GM21360 (cell line): Measurements from ENCODE around the gene GFRA3.
"Not testable (repeated sequence)": the region's sequence is repeated elsewhere in the genome, so short reads cannot be mapped to it uniquely, and the experiment has no call there.

ENCODE experiments used
- ATAC-seq: cut with Tn5 transposase; IDR thresholded peaks from one replicate; pipeline ENCODE4 v1.9.1; 2021; ENCODE audit warnings: mild to moderate bottlenecking, moderate library complexity; ENCODE audit not compliant: unreplicated experiment

GFRA3 gene, protein sequence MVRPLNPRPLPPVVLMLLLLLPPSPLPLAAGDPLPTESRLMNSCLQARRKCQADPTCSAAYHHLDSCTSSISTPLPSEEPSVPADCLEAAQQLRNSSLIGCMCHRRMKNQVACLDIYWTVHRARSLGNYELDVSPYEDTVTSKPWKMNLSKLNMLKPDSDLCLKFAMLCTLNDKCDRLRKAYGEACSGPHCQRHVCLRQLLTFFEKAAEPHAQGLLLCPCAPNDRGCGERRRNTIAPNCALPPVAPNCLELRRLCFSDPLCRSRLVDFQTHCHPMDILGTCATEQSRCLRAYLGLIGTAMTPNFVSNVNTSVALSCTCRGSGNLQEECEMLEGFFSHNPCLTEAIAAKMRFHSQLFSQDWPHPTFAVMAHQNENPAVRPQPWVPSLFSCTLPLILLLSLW

DNA sequence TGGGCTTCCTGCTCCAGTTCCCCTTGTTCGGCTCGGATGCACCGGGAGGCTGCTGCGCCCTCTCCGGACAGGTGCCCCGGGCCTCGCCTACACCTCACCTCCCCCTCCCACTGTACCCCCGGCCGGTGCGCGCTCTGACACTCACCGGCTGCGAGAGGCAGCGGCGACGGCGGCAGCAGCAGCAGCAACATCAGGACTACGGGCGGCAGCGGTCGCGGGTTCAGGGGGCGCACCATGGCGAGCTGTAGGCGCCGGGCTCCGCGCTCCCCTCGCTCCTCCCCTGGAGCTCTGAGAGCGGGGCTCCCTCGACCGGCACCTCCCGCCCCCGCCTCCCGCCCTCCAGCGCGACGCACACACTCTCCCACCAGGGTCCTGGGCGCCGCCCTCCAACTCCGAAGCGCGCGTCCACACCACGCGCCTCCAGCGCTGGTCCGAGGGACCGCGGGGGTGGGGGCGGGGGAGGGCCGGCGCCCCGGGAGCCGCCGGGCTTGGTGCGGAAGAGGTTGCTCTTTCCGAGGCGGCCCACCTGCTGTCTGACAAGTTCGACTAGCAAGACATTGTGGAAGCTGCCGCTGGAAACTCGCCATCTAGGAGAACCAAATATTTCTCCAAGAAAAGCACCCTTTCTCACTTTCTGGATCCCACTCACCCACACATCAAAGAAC is at the start of gene GFRA3:
Gene GFRA3 (minus strand): TSS at position 433 of the 665 bp plus-strand sequence. CDS start 197 bp downstream, at position 236.
- ATAC-seq: no peak

DNA sequence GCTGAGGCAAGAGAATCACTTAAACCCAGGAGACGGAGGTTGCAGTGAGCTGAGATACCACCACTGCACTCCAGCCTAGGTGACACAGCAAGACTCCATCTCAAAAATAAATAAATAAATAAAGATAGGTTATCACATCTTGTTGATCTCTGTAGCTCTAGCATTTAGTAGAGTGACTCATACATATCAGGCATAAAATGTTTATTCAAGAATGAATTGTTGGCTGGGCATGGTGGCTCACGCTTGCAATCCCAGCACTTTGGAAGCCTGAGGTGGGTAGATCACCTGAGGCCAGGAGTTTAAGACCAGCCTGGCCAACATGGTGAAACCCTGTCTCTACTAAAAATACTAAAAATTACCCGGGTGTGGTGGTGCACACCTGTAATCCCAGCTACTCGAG is 43.8 kb upstream of the GFRA3 start:
- ATAC-seq: not testable (repeated sequence)

DNA sequence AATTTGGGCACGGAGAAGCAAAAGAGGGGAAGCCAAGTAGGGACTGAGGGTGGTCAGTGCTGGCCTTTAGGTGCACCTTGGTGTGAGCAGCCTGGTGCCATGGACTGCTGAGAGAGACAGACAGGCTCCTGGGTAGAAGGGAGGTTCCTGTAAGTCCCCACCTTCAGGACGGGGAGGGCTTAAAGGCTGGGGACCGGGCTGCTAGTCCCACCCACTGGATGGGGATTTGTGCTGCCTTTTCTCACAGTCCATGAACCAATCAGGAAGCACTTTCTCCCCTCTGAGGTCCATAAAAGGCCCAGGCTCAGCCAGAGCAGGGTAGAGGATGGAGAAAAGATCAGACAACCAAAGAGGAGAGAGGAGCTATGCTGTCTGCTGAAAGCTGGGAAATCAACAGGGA is 41.9 kb upstream of the GFRA3 start:
- ATAC-seq: no peak

DNA sequence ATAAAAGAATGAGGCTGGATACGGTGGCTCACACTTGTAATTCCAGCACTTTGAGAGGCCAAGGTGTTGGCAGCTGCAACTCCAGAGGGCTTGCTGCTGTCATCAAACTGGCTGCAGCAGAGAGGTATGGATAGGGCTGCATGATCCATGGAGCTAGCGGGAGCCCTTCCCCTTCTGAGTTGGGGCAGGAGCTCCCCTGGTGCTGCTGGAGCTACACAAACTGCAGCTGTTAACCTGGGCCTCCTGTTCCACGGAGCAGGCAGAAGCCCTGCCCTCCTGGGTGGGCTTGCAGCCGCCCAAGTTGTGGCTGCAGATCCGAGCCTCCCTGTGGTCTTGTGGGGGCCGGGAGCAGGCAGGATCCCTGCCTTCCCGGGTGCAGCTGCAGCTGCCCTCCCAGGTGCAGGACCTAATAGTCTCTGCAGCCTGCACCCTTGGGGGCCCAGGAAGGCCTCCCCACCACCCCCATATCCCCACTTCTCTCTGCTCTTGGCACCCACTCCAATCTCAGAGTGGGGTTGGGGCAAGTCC is 41.4 kb upstream of the GFRA3 start:
- ATAC-seq: no peak

DNA sequence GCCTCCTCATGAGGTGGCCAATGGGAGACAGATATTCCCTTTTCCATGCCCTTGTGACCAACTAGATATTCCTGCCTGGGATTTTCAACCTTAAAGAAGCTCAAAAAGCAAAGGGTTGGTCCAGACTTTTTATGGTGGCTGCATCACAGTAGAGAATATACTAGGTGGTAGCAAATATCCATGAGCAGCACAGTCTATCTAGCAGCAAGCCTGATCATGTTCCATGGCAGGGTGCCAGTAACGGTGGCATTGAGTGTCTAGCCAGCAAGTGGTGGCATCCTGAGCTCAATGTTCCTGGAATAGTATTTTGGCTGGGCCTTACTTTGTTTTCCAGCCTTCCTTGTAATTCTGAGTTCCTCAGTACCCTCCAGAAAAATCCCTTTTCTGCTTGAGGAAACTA is 31.4 kb upstream of the GFRA3 start:
- ATAC-seq: no peak

DNA sequence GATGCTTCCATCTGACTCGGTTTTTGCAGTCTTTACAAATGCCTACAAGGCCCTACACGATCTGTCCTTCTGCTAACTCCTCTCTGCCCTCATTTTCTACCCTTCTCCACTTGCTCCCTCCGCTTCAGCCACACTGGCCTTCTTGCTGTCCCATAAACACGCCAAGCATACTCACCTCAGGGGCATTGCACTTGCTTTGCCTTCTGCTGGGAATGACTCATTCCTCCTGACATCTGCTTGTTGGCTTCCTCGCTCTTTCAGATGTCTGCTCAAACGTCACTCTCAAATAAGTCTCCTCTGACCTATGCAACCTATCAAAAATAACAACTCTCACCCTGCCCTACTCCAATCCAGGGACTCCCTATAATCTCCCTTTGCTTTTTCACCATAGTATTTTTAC is 29.0 kb upstream of the GFRA3 start:
- ATAC-seq: no peak

DNA sequence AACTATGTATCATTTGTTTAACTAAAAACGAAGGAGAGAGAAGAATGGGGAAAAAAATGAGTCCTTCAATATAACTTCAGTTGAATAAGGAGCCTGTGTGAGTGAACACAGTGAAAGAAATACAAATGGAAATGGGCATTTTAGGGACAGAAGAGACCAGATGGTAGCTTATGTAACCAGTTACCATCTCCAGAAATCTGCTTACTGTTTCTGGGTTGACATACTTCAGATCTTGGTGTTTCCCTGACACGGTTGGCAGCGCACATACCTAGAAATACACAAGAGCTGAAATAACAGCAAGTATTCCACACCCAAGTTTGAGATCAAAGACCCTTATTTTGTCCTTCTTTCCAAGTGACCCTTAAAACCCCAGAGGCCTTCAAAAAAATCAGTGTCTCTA is 14.9 kb upstream of the GFRA3 start:
- ATAC-seq: no peak

DNA sequence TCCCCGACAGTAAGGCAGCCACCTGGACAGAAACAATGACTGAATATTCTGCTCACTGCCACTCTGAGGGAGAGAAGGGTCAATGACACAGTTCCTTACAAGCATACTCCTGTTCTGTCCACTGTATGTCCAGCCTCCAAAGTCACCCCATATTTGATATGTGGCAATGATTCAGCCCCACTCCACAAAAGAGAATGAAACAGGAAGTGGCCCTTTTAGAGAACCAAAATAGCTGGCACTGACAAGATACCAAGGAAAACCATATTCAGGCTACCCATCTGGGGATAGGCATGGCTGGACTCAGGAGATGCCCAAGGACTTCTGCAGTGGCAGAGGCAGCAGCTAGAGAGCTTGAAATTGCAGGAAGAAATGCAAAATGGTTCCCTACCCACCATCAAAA is 12.8 kb upstream of the GFRA3 start:
- ATAC-seq: no peak

DNA sequence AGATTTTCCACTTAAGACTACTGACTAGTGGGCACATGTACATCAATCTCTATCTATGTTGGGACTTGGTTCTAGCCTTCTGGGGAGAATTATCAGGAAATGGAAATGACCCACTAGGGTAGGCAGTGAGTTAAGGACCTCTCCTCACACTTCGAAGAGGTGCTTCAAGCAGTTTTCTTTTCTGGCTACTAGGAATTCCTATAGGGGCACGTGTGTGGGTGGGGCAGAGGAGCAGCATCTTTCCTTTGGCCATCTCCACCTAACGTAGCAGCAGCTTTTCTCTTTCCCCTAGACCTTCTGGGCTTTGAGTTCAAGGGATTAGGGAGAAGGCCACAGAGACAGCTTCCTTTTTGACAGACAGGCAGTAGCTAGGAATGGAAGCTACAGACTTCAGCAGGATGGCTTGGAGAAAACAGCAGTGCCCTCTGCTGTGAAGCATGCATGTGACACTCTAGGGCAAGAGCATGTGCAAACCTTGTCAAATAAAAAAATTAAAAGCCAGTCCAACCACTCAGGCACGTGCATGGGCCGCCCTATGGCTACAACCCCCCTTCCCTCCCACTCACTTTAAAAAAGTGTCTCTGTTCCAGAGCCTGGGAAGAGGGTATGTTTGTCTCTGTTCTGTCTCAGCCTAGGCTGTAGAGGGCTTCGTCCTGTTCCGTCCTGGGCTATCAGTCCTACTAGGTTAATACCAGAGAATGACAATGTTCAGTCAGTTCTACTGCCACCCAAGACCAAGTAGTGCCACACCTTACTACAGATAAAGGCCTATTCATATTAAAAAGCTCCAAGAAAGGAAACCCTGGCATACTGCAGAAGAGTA is 8.7 kb upstream of the GFRA3 start:
- ATAC-seq: no peak

DNA sequence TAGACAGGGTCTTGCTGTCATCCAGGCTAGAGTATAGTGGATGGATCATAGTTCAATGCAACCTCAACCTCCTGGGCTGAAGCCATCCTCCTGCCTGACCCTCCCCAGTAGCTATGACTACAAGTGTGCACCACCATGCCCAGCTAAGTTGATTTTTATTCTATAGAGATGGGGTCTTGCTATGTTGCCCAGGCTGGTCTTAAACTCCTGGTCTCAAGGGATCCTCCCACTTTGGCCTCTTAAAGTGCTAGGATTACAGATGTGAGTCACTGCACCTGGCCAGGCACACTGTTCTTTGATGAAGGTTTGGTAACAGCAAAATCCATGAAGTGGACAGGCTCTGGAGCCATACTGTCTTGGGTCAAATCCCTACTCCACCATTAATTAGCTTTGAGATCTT is 6.5 kb upstream of the GFRA3 start:
- ATAC-seq: no peak

DNA sequence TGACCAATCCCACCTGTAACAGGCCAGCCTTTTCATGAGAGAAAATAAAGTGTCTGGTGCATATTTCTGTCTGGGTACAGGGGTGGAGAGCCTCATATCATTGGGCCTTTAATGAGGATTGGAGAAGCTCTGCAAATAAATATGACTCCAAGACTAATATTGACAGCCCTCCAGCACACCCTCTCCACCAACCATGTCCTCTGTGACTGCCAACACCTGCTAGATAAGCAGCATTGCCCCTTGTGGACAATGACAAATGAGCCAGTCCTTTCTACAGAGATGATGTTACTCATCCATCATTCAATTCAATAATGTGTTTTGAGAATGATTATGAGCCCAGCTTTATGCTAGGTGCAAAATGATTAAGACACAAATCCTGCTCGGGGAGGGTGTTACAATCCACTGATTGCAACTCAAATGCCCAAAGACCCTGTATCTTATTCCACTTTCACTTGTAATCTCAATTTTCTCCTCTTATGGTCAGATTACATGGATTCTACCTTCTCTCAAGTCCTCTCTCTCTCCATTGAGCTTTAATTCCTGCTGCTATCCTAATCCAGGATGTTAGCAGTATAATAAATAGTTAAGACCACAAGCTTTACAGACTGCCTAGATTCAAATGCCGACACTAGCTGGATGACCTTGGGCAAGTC is 2.1 kb upstream of the GFRA3 start:
- ATAC-seq: no peak

DNA sequence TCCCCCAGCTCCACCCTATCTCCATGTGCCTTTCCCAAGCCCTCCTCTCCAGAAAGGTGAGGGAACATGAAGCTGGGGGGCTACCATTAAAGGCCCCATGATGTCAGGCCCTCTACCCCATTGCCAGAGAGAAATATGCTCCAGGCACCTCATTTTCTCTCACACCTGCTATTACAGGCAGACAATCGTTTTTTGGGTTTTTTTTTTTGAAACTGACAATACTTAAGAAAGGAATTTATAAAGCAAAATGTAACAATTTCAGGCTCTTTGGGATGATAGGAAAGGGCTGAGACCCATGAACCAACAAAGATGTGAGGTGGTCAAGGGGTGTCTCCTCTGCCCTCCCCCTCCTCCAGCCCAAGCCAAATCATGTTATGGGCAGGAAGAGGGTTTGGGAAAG is 1.5 kb upstream of the GFRA3 start:
- ATAC-seq: no peak

DNA sequence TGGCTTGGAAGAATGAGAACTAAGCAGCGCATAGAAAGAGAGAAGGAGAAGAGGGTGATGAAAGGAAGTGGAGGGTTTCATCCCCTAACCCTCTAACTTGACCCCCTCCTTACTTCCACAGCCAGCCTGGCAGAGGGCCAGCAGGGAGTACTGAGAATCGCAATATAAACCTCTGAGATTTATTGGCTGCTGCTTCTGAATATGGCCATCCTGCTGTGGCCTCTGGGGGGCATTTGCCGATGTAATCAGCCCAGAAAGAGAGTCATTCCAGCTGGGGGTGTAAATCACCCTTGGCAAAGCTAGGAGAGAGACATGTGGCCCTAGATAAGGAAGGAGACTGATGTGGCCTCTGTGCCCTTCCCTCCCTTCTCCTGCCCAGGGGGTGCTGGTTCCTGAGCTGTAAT is 960 bp upstream of the GFRA3 start:
- no peak for ATAC-seq

DNA sequence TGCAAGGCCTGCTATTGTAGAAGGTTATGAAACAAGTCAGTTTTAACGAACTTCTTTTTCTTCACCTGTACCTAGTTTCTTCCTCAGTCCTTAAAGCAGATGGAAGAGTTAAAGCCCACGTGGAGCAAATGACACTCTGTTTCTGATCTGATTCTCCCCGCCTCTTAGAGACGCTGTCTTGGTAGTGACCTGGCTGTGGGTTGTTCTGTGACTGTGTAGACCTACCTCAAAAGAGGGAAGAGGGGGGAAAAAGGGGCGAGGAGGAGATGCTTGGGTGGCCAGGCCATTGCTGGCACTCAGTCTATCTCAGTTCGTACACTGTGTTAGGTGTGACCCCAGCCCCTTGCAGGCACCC is 610 bp downstream of the GFRA3 start:
- ATAC-seq: no peak

DNA sequence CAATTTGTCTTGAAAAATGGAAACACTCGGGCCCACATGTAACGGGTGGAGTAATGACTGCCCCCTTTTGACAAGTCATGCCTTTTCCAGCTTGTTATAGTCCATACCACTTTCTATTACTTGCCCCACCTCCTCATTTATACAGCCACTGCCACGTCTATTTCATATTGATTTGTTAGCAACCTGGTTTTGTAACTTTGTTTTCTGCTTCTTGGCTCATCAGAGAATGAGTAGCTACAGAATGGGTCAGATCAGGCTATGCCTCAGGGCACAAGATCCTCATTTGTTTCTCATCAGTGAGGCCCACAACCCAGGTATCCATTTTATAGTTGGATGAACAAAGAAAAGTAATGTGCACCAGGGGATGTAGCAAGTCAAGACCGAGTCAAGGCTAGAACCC is 1.7 kb downstream of the GFRA3 start:
- ATAC-seq: no peak

DNA sequence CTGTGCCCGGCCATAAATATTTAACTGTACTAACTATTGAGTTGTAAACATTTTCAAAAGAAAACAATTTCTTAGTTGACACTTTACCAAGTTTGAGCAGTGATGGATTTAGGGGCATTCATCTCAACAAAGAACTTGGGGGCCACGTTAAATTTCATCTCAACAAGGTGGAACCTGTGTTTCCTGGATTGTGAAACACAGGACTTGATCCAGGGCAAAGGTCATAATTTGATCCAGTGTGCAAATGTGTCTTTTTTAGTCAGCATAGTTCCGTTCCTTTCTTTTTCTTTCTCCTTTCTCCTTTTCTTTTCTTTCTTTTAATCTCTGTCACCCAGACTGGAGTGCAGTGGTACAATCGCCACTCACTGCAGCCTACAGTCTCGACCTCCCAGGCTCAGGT is 3.1 kb downstream of the GFRA3 start:
- no peak for ATAC-seq

DNA sequence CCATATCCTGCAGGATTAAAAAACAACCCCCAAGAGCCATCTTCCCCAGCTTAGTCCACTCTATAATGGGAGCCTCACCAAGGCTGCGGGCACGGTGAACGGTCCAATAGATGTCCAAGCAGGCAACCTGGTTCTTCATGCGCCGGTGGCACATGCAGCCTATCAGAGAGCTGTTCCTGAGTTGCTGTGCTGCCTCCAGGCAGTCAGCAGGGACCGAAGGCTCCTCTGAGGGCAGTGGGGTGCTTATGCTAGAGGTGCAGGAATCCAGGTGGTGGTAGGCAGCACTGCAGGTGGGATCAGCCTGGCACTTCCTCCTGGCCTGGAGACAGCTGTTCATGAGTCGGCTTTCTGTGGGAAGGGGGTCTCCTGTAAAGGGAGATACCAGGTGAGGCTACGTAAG is 10.2 kb downstream of the GFRA3 start:
- no peak for ATAC-seq

DNA sequence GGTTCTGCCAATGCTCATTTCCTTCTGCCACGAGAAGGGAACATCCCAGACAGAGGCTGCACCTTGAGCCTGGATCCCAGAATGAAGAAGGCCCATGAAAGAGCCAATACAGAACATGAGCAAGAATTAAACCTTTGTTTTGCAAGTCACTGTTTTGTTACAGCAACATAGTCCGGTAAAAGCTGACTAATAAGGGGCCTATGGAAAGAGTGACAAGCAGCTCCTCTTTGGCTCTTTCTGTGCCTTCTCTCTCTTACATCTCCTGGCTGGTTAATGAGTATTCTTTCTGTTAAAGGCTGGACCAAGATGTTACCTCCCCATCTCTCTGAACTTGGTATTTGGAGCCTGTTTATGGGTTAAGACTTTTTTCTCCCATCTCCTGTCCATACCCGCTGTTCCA is 10.8 kb downstream of the GFRA3 start:
- no peak for ATAC-seq

DNA sequence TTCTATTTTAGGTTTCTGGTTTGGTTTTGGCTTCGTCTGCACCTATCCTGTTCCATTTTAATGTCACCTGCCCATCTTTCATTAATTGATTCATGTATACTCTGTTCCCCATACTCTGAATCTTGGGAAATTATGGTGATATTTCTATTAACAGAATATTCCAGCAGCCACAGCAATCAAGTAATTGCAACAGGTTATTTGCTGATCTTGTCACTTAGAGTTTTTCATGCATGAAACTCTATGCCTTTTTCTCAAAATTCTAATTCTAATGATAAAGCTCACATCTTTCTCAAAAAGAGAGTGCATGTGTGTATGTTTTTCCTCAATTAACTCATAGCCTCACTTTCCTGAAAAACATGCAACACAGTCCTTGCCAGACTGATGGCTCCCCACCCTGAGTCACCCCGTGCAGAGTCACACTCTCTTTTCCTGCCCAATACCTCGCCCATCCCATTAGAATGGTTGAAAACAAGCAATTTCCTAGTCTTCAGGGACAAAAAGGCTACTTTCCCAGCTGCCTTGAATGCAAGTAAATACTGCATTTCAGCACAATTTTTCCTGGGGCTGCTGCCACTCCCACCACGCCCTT is 15.6 kb downstream of the GFRA3 start:
- ATAC-seq: no peak

DNA sequence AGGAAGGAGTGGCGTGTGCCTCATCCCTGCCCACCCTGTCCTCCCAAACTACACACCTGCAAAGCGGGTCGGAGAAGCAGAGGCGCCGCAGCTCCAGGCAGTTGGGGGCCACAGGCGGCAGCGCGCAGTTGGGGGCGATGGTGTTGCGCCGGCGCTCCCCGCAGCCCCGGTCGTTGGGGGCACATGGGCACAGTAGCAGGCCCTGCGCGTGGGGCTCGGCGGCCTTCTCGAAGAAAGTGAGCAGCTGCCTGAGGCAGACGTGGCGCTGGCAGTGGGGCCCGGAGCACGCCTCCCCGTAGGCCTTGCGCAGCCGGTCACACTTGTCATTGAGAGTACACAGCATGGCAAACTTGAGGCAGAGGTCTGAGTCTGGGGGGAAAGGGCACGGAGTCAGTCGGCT is 16.8 kb downstream of the GFRA3 start:
- no peak for ATAC-seq

DNA sequence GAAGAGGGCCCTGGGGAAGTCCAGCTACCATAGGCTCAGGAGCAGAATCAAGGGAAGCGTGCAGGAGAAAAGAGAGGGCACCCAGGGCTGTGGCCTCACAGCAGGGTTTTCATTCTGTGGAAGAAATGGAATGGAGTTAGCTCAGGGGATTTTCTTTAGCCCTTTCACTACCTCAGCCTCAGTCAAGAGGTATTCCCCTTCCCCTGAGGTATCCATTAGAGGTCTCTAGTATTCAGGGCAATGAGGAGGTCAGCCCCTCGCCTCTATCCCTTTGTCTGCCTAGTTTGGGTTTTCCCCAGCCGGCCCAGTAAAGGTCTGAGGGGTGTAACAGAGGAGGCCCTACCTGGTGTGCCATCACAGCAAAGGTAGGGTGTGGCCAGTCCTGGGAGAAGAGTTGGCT is 21.5 kb downstream of the GFRA3 start:
- ATAC-seq: no peak
